Upper lobe of left lung (tissue), 6 donors: ENCODE results near the gene HSDL1. TPM values are rescaled to one million over a fixed set of nuclear protein-coding genes. Genes with fewer than 3 reads are reported as not detected.

Source experiments
- ATAC-seq, 2 donors: fragments of 200-7000 bp; cut with Tn5 transposase; one replicate each; pipeline ENCODE4 v1.9.1; 2022; ENCODE audit warnings: mild to moderate bottlenecking in 2 of 2, moderate library complexity in 2 of 2; ENCODE audit not compliant: low FRiP score in 2 of 2
- DNase-seq, 2 donors: peaks; one replicate each; pipeline ENCODE4 v3.0.0-alpha.2; 2019 to 2020
- H3K27ac ChIP-seq, 4 donors: fragments of 200-600 bp; sonication (generic); one replicate each; pipeline ENCODE4 v1.5.1; 2016 to 2019
- H3K27me3 ChIP-seq, 4 donors: fragments of 200-600 bp; sonication (generic); one replicate each; pipeline ENCODE4 v1.5.1; 2017 to 2019
- H3K36me3 ChIP-seq, 4 donors: fragments of 200-600 bp; sonication (generic); one replicate each; pipeline ENCODE4 v1.5.1; 2016 to 2019
- H3K4me1 ChIP-seq, 4 donors: fragments of 200-600 bp; sonication (generic); one replicate each; pipeline ENCODE4 v1.5.1; 2018 to 2019
- H3K4me3 ChIP-seq, 4 donors: fragments of 200-600 bp; sonication (generic); one replicate each; pipeline ENCODE4 v1.5.1; 2017 to 2019; ENCODE audit warnings: mild to moderate bottlenecking in 2 of 4, moderate library complexity in 1 of 4
- H3K9me3 ChIP-seq, 4 donors: fragments of 200-600 bp; sonication (generic); one replicate each; pipeline ENCODE4 v1.5.1; 2018 to 2019
- CTCF ChIP-seq, 6 experiments: fragments of 450-650 bp in 4 of 6; fragments of 200-600 bp in 2 of 6; sonication (generic) in 2 of 6; IDR thresholded peaks; one replicate each; pipeline ENCODE4 v1.5.1; 2016 to 2019; ENCODE audit warnings: antibody characterized with exemption in 6 of 6
- EP300 ChIP-seq, 4 donors: sonication (generic); formaldehyde crosslinking; IDR thresholded peaks; one replicate each; pipeline ENCODE4 v1.5.1; 2017; ENCODE audit warnings: antibody characterized with exemption in 4 of 4, control low read depth in 2 of 4
- POLR2A ChIP-seq, 4 donors: fragments of 450-650 bp; IDR thresholded peaks; one replicate each; pipeline ENCODE4 v1.5.1; 2016 to 2017; ENCODE audit warnings: antibody characterized with exemption in 4 of 4, mild to moderate bottlenecking in 2 of 4
- POLR2AphosphoS5 ChIP-seq, 2 donors: sonication (generic); formaldehyde crosslinking; IDR thresholded peaks; one replicate each; pipeline ENCODE4 v1.5.1; 2017; ENCODE audit warnings: antibody characterized with exemption in 2 of 2
- WGBS, 2 donors: methylation state at CpG; one replicate each; pipeline ENCODE4 v1.1.5; 2017 to 2018; 5-methylcytosine and 5-hydroxymethylcytosine counted together
- total RNA-seq, 6 donors: library from RNA; depleted of rRNA in 4 of 6; stranded (reverse); fragments of >200 nt in 4 of 6; gene quantifications; one replicate each; pipeline versions ENCODE4 v1.1.0 to v1.2.1, GENCODE V29; 2016 to 2021
- donor health status: DM: no; HTN: no; CAD: no; lungs with moderate emphysema.
- donor health status: DM: no; HTN: yes; CAD: no; lungs with severe emphysema.

Gene HSDL1
- total RNA-seq, 6 donors from 2014 or later = 7.2 to 25.7 (median 19.0) TPM

DNA sequence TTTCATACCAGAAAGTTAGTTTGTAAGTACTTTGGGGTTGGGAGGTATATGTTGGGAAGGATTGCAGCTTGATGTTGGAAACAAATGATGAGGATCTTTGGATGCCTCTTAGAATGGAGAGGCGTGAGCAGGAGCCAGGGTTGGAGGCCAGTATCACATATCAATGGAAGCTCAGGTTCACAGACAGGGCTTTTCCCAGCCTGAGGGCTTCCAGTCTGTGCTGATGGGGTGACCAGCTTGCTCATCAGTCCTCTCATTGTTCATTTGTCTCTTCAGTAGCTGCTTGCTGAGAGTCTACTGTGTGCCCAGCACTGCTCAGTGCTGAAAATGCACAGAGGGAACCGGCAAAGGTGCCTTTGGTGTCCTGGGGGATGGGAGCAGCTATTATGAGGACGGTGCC lies 5.9 kb upstream of the HSDL1 start:
- H3K4me1 ChIP-seq = peaks cover 0 to under 1% (median 0%) of the 10 kb centered on the region in 4 donors
- H3K27me3 ChIP-seq = no peaks in the 10 kb centered on the region
- H3K36me3 ChIP-seq = no peaks in the 10 kb centered on the region
- no peak overlapping the region for H3K4me3 ChIP-seq
- H3K9me3 ChIP-seq = no peaks in the 10 kb centered on the region
- no peak overlapping the region for H3K27ac ChIP-seq
- TF ChIP-seq POLR2A (IDR thresholded peaks at IDR 0.05) = no peak
- no peak for TF ChIP-seq POLR2AphosphoS5 (IDR thresholded peaks at IDR 0.05)
- TF ChIP-seq CTCF (IDR thresholded peaks at IDR 0.05) = no peak
- 83 to 87% methylated on average over 3 of the region's 3 CpGs for WGBS, 2 donors
- ATAC-seq (no peak), DNase-seq (no peak)

GRCh38 chr16:84144209-84144858 lies 643 bp downstream of the HSDL1 start:
- H3K27ac ChIP-seq = peak overlapping the region; percentile 65 to 89 (median 80)
- peak; percentile 35 to 75 for DNase-seq

GRCh38 chr16:84143784-84144199 lies 1.2 kb downstream of the HSDL1 start:
- DNase-seq (no peak), ATAC-seq (no peak)
- TF ChIP-seq POLR2A (IDR thresholded peaks at IDR 0.05) = no peak
- no peak for TF ChIP-seq EP300 (IDR thresholded peaks at IDR 0.05)
- TF ChIP-seq CTCF (IDR thresholded peaks at IDR 0.05) = no peak
- TF ChIP-seq POLR2AphosphoS5 (IDR thresholded peaks at IDR 0.05) = no peak

More at GRCh38 chr16:84144209-84144858, 643 bp downstream of the HSDL1 start:
- 0 to 2% methylated on average over 19 to 33 of the region's 39 CpGs for WGBS, 2 donors
- H3K36me3 ChIP-seq = no peaks in the 10 kb centered on the region
- peak overlapping the region; percentile 83 to 100 (median 94) for H3K4me3 ChIP-seq
- H3K27me3 ChIP-seq = no peaks in the 10 kb centered on the region
- no peak for TF ChIP-seq CTCF (IDR thresholded peaks at IDR 0.05)
- no peak for TF ChIP-seq EP300 (IDR thresholded peaks at IDR 0.05)
- no peak for TF ChIP-seq POLR2AphosphoS5 (IDR thresholded peaks at IDR 0.05)
- no peaks in the 10 kb centered on the region for H3K9me3 ChIP-seq
- peaks cover 10 to 28% (median 14%) of the 10 kb centered on the region in 4 donors for H3K4me1 ChIP-seq
- peak; percentile 27 to 70 for ATAC-seq

DNA sequence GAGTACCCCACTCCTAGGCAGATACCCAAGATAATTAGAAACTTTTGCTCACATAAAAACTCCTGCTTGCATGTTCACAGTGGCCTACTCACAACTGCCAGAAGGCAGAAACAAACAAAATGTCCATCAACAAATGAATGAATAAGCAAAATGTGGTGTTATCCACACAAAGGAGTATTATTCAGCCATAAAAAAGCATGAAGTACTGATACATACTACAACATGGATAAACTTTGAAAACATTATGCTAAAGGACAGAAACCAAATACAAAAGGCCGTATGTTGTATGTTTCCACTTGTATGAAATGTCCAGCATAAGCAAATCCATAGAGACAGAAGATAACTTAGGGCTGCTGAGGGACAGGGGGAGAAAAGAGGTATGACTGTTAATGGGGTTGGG lies 1.9 kb downstream of the HSDL1 start:
- Histone ChIP-seq H3K4me1 (peaks cover 10 to 32% (median 18%) of the 10 kb centered on the region in 4 donors), H3K27ac (no peak overlapping the region), H3K27me3 (no peaks in the 10 kb centered on the region), H3K9me3 (no peaks in the 10 kb centered on the region), H3K4me3 (no peak overlapping the region), H3K36me3 (no peaks in the 10 kb centered on the region)
- TF ChIP-seq POLR2A (IDR thresholded peaks at IDR 0.05) (no peak), EP300 (IDR thresholded peaks at IDR 0.05) (no peak)
- no peak for ATAC-seq
- no peak for DNase-seq
- 89% methylated on average over 1 of the region's 1 CpG for WGBS, 2 donors

More at GRCh38 chr16:84143784-84144199, 1.2 kb downstream of the HSDL1 start:
- peaks cover 10 to 28% (median 17%) of the 10 kb centered on the region in 4 donors for H3K4me1 ChIP-seq
- no peaks in the 10 kb centered on the region for H3K27me3 ChIP-seq
- H3K27ac ChIP-seq = peak overlapping the region in 2 of 4 donors; percentile 81 to 89
- H3K36me3 ChIP-seq = no peaks in the 10 kb centered on the region
- peak overlapping the region in 3 of 4 donors; percentile 83 to 99 (median 90) for H3K4me3 ChIP-seq
- 42 to 44% methylated on average over 13 of the region's 13 CpGs for WGBS, 2 donors
- H3K9me3 ChIP-seq = no peaks in the 10 kb centered on the region

GRCh38 chr16:84141143-84141670 lies 3.8 kb downstream of the HSDL1 start:
- H3K4me1 ChIP-seq = peaks cover 10 to 37% (median 18%) of the 10 kb centered on the region in 4 donors
- H3K27me3 ChIP-seq = no peaks in the 10 kb centered on the region
- H3K36me3 ChIP-seq = no peaks in the 10 kb centered on the region
- no peak overlapping the region for H3K27ac ChIP-seq
- 75 to 86% methylated on average over 13 of the region's 13 CpGs for WGBS, 2 donors
- no peak for TF ChIP-seq POLR2AphosphoS5 (IDR thresholded peaks at IDR 0.05)
- TF ChIP-seq EP300 (IDR thresholded peaks at IDR 0.05) = no peak
- TF ChIP-seq CTCF (IDR thresholded peaks at IDR 0.05) = no peak
- no peak for TF ChIP-seq POLR2A (IDR thresholded peaks at IDR 0.05)
- no peak for ATAC-seq
- no peaks in the 10 kb centered on the region for H3K9me3 ChIP-seq
- no peak for DNase-seq
- H3K4me3 ChIP-seq = no peak overlapping the region
